SK-N-SH (cell line): ENCODE measurements around the gene ASCL2. TPM values are rescaled to one million over a fixed set of nuclear protein-coding genes. Genes with fewer than 3 reads are reported as not detected.

ENCODE experiments used
- CTCF ChIA-PET: fragments of 300-600, 350-600 bp; formaldehyde crosslinking; extraction: SDS; loops from one replicate; lab custom pipeline; 2021; lab: Yijun Ruan, JAX
- POLR2A ChIA-PET: fragments of 350-600 bp; sonication (Branson Sonifier 250); formaldehyde crosslinking; extraction: SDS; loops from one replicate; lab custom pipeline; 2020; ENCODE audit warnings: antibody characterized with exemption, inconsistent platforms; lab: Yijun Ruan, JAX
- DNase-seq: peaks from one replicate; pipeline ENCODE4 v3.0.0; 2012
- H2AFZ ChIP-seq: fragments of 200-600 bp; sonication (generic); 2 replicates; pipeline ENCODE4 v1.8.1; 2016; ENCODE audit warnings: antibody characterized with exemption, mild to moderate bottlenecking, low read depth
- H3F3A ChIP-seq: fragments of 200-600 bp; sonication (generic); replicated peaks from 2 replicates; pipeline ENCODE3; 2016; ENCODE audit warnings: antibody characterized with exemption, mild to moderate bottlenecking; ENCODE audit not compliant: insufficient read depth
- H3K27ac ChIP-seq, 2 experiments: fragments of 200-500 bp in 1 of 2; fragments of 200-600 bp in 1 of 2; sonication (Bioruptor generic) in 1 of 2; sonication (generic), shearing (Covaris generic) in 1 of 2; 2 replicates each; pipeline versions ENCODE4 v1.5.1 to v1.6.1; 2014 to 2016; ENCODE audit warnings: low read depth in 2 of 2, inconsistent platforms in 1 of 2, low read length in 1 of 2, mild to moderate bottlenecking in 1 of 2, mixed read lengths in 1 of 2
- H3K27me3 ChIP-seq: fragments of 200-600 bp; sonication (generic), shearing (Covaris generic); 2 replicates; pipeline ENCODE4 v1.6.1; 2016; ENCODE audit warnings: mixed run types; ENCODE audit not compliant: insufficient read depth
- H3K36me3 ChIP-seq, 2 experiments: fragments of 200-500 bp in 1 of 2; fragments of 200-600 bp in 1 of 2; sonication (Bioruptor generic) in 1 of 2; sonication (generic) in 1 of 2; replicated peaks in 1 of 2; 2 replicates each; pipeline versions ENCODE3 to v1.5.1; 2014 to 2016; ENCODE audit warnings: low read length in 1 of 2, mild to moderate bottlenecking in 1 of 2; ENCODE audit not compliant: insufficient read depth in 2 of 2, control insufficient read depth in 1 of 2
- H3K4me1 ChIP-seq, 2 experiments: fragments of 200-500 bp in 1 of 2; fragments of 200-600 bp in 1 of 2; sonication (Bioruptor generic) in 1 of 2; sonication (generic), shearing (Covaris generic) in 1 of 2; 2 replicates each; pipeline versions ENCODE4 v1.5.1 to v1.6.1; 2014 to 2016; ENCODE audit warnings: low read depth in 1 of 2, low read length in 1 of 2, mixed run types in 1 of 2; ENCODE audit not compliant: insufficient read depth in 2 of 2, control insufficient read depth in 1 of 2
- H3K4me2 ChIP-seq: fragments of 200-600 bp; sonication (generic), shearing (Covaris generic); 2 replicates; pipeline ENCODE4 v1.6.1; 2017; ENCODE audit warnings: mixed run types
- H3K4me3 ChIP-seq, 2 experiments: fragments of 200-500 bp in 1 of 2; fragments of 200-600 bp in 1 of 2; sonication (Bioruptor generic) in 1 of 2; sonication (generic), shearing (Covaris generic) in 1 of 2; 2 replicates each; pipeline versions ENCODE4 v1.5.1 to v1.8.1; 2014 to 2016; ENCODE audit warnings: low read depth in 2 of 2, inconsistent platforms in 1 of 2, low read length in 1 of 2, mild to moderate bottlenecking in 1 of 2, mixed read lengths in 1 of 2, moderate library complexity in 1 of 2
- H3K79me2 ChIP-seq: fragments of 200-600 bp; sonication (generic); 2 replicates; pipeline ENCODE4 v1.8.1; 2017; ENCODE audit warnings: mild to moderate bottlenecking; ENCODE audit not compliant: insufficient read depth
- H3K9ac ChIP-seq: fragments of 200-600 bp; sonication (generic); 2 replicates; pipeline ENCODE4 v1.6.1; 2017; ENCODE audit warnings: mixed run types
- H3K9me2 ChIP-seq: fragments of 200-600 bp; sonication (generic); 2 replicates; pipeline ENCODE4 v1.6.1; 2017; ENCODE audit warnings: mixed run types
- H3K9me3 ChIP-seq: fragments of 200-600 bp; sonication (generic); 2 replicates; pipeline ENCODE4 v1.6.1; 2017; ENCODE audit warnings: mixed run types, mild to moderate bottlenecking, moderate library complexity
- H4K20me1 ChIP-seq: fragments of 200-600 bp; sonication (generic); 2 replicates; pipeline ENCODE4 v1.6.1; 2017; ENCODE audit warnings: mild to moderate bottlenecking, mixed run types; ENCODE audit not compliant: insufficient read depth
- ELF1 ChIP-seq: IDR thresholded peaks from 2 replicates; pipeline ENCODE4 v1.4.0; 2012
- EZH2phosphoT487 ChIP-seq: fragments of 200-600 bp; sonication (generic); IDR thresholded peaks from 2 replicates; pipeline ENCODE4 v1.6.1; 2017; ENCODE audit warnings: low read depth, mixed run types, mild to moderate bottlenecking, antibody characterized with exemption, moderate library complexity, borderline replicate concordance
- FOSL2 ChIP-seq: IDR thresholded peaks from 2 replicates; pipeline ENCODE4 v1.4.0; 2012; ENCODE audit warnings: low read depth, mild to moderate bottlenecking, moderate library complexity, borderline replicate concordance
- FOXJ3 ChIP-seq: sonication (generic); formaldehyde crosslinking; IDR thresholded peaks from 2 replicates; pipeline ENCODE4 v1.5.1; 2020; ENCODE audit warnings: mild to moderate bottlenecking, missing genetic modification reagents
- GATA2 ChIP-seq: sonication (generic); formaldehyde crosslinking; IDR thresholded peaks from 2 replicates; pipeline ENCODE4 v1.5.0; 2020; ENCODE audit warnings: mild to moderate bottlenecking, missing genetic modification reagents
- JUND ChIP-seq: IDR thresholded peaks from 2 replicates; pipeline ENCODE4 v1.4.0; 2012
- NFIC ChIP-seq: IDR thresholded peaks from 2 replicates; pipeline ENCODE4 v1.4.0; 2012; ENCODE audit warnings: borderline replicate concordance
- POLR2AphosphoS5 ChIP-seq: IDR thresholded peaks from 2 replicates; pipeline ENCODE4 v1.6.1; 2012; ENCODE audit warnings: low read depth, low read length
- RFX5 ChIP-seq: IDR thresholded peaks from 2 replicates; pipeline ENCODE4 v1.6.1; 2012; ENCODE audit warnings: mild to moderate bottlenecking, improper control_type of control experiment, low read length
- RXRA ChIP-seq: IDR thresholded peaks from 2 replicates; pipeline ENCODE4 v1.4.0; 2012; ENCODE audit warnings: low read depth, mild to moderate bottlenecking, borderline replicate concordance
- SMC3 ChIP-seq: IDR thresholded peaks from 2 replicates; pipeline ENCODE4 v1.6.1; 2012; ENCODE audit warnings: low read depth, low read length, improper control_type of control experiment
- WGBS: methylation state at CpG from one replicate; pipeline ENCODE4 v1.1.6; 2017; ENCODE audit warnings: low lambda C conversion rate; 5-methylcytosine and 5-hydroxymethylcytosine counted together
- polyA plus RNA-seq, 3 experiments: library from polyadenylated mRNA; depleted of rRNA; stranded (reverse); fragments of >200 nt; gene quantifications; 2 replicates each; pipeline ENCODE4 v1.2.3, GENCODE V29; 2012
- TF ChIP-seq, protein P1 (sequence below): fragments of 200-600 bp; sonication (generic); IDR thresholded peaks from 2 replicates; pipeline ENCODE4 v1.6.1; 2017; ENCODE audit warnings: antibody characterized with exemption, mild to moderate bottlenecking, moderate library complexity
- TF ChIP-seq, protein P2 (sequence below): IDR thresholded peaks from 2 replicates; pipeline ENCODE4; 2012
- TF ChIP-seq, protein P3 (sequence below): fragments of 150-350 bp; IDR thresholded peaks from 2 replicates; pipeline ENCODE4 v1.6.1; 2017; ENCODE audit warnings: antibody characterized with exemption, low read length, low read depth, borderline replicate concordance
- TF ChIP-seq, protein P4 (sequence below): IDR thresholded peaks from 2 replicates; pipeline ENCODE4 v1.4.0; 2012; ENCODE audit warnings: low read depth, borderline replicate concordance
- TF ChIP-seq, protein P5 (sequence below): IDR thresholded peaks from 2 replicates; pipeline ENCODE4 v1.4.0; 2012; ENCODE audit warnings: low read depth
- TF ChIP-seq, protein P6 (sequence below): IDR thresholded peaks from 2 replicates; pipeline ENCODE4 v1.4.0; 2012; ENCODE audit warnings: low read depth, borderline replicate concordance

ASCL2 gene
- polyA plus RNA-seq, 1 of the 3 experiments (the other 2 are of a cell fraction) = not detected

DNA sequence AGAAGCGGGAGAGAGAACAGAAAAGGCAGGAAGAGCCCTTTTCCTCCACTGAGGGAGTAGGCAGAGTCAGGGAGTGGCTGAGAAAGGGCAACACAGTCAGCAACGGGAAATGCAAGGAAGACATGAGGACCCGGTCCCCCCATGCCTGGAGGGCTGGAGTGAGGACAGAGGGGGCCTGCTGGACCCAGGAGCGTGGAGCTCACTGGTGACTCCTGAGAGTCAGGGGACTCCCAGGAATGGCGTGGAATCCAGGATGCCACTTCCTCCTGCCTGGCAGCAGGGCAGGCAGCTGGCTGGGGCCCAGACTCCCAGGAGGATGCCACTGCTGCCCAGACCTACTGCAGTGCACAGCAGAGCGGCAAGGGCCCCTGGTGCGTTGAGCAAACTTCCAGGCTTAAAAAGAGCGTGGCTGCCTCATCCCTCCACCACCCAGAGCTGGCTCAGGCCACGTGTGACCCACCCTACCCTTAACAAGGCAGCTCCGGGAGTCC is 20.0 kb upstream of the ASCL2 start:
- Histone ChIP-seq H3F3A (no peaks in the 10 kb centered on the region), H3K79me2 (no peaks in the 10 kb centered on the region), H2AFZ (no peak overlapping the region), H3K9ac (no peak overlapping the region), H3K27ac (no peak overlapping the region), H3K36me3 (no peaks in the 10 kb centered on the region)
- no peak for DNase-seq
- CTCF ChIA-PET = interaction anchor here (0.6 to 1.5 kb wide), 3 partner anchors 9 to 130 kb away, joined by 3 to 5 read pairs (median 3); no protein-coding TSS in a partner anchor
- TF ChIP-seq FOXJ3 (CRISPR knock-in tag) (no peak), POLR2AphosphoS5 (no peak), GATA2 (no peak), SMC3 (no peak), FOSL2 (no peak), NFIC (no peak), RXRA (no peak), EZH2phosphoT487 (no peak), RFX5 (no peak), ELF1 (no peak), JUND (no peak)
- TF ChIP-seq, protein P1, sequence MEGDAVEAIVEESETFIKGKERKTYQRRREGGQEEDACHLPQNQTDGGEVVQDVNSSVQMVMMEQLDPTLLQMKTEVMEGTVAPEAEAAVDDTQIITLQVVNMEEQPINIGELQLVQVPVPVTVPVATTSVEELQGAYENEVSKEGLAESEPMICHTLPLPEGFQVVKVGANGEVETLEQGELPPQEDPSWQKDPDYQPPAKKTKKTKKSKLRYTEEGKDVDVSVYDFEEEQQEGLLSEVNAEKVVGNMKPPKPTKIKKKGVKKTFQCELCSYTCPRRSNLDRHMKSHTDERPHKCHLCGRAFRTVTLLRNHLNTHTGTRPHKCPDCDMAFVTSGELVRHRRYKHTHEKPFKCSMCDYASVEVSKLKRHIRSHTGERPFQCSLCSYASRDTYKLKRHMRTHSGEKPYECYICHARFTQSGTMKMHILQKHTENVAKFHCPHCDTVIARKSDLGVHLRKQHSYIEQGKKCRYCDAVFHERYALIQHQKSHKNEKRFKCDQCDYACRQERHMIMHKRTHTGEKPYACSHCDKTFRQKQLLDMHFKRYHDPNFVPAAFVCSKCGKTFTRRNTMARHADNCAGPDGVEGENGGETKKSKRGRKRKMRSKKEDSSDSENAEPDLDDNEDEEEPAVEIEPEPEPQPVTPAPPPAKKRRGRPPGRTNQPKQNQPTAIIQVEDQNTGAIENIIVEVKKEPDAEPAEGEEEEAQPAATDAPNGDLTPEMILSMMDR = no peak
- TF ChIP-seq, protein P2, sequence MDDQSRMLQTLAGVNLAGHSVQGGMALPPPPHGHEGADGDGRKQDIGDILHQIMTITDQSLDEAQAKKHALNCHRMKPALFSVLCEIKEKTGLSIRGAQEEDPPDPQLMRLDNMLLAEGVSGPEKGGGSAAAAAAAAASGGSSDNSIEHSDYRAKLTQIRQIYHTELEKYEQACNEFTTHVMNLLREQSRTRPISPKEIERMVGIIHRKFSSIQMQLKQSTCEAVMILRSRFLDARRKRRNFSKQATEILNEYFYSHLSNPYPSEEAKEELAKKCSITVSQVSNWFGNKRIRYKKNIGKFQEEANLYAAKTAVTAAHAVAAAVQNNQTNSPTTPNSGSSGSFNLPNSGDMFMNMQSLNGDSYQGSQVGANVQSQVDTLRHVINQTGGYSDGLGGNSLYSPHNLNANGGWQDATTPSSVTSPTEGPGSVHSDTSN = no peak
- TF ChIP-seq, protein P3, sequence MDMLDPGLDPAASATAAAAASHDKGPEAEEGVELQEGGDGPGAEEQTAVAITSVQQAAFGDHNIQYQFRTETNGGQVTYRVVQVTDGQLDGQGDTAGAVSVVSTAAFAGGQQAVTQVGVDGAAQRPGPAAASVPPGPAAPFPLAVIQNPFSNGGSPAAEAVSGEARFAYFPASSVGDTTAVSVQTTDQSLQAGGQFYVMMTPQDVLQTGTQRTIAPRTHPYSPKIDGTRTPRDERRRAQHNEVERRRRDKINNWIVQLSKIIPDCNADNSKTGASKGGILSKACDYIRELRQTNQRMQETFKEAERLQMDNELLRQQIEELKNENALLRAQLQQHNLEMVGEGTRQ = no peak
- TF ChIP-seq, protein P4, sequence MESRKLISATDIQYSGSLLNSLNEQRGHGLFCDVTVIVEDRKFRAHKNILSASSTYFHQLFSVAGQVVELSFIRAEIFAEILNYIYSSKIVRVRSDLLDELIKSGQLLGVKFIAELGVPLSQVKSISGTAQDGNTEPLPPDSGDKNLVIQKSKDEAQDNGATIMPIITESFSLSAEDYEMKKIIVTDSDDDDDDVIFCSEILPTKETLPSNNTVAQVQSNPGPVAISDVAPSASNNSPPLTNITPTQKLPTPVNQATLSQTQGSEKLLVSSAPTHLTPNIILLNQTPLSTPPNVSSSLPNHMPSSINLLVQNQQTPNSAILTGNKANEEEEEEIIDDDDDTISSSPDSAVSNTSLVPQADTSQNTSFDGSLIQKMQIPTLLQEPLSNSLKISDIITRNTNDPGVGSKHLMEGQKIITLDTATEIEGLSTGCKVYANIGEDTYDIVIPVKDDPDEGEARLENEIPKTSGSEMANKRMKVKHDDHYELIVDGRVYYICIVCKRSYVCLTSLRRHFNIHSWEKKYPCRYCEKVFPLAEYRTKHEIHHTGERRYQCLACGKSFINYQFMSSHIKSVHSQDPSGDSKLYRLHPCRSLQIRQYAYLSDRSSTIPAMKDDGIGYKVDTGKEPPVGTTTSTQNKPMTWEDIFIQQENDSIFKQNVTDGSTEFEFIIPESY = no peak
- TF ChIP-seq, protein P5, sequence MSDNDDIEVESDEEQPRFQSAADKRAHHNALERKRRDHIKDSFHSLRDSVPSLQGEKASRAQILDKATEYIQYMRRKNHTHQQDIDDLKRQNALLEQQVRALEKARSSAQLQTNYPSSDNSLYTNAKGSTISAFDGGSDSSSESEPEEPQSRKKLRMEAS = no peak
- TF ChIP-seq, protein P6, sequence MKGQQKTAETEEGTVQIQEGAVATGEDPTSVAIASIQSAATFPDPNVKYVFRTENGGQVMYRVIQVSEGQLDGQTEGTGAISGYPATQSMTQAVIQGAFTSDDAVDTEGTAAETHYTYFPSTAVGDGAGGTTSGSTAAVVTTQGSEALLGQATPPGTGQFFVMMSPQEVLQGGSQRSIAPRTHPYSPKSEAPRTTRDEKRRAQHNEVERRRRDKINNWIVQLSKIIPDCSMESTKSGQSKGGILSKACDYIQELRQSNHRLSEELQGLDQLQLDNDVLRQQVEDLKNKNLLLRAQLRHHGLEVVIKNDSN = no peak
- TF ChIP-seq, all 33 proteins: peak for 0
- Histone ChIP-seq H4K20me1 (no peaks in the 10 kb centered on the region), H3K9me2 (no peaks in the 10 kb centered on the region), H3K4me3 (no peak overlapping the region), H3K4me2 (no peak overlapping the region), H3K27me3 (no peaks in the 10 kb centered on the region; the same call in 1 of the 2 replicates), H3K9me3 (no peaks in the 10 kb centered on the region), H3K4me1 (no peaks in the 10 kb centered on the region)
- 34% methylated on average over 7 of the region's 10 CpGs for WGBS
- POLR2A ChIA-PET = no interaction called here
